MCF 10A (cell line): Measurements from ENCODE around the gene PNPLA7. TPM values are rescaled to one million over a fixed set of nuclear protein-coding genes. Genes with fewer than 3 reads are reported as not detected.
A peak's percentile ranks its signal among the peaks of the same experiment; 100 is the strongest.

Experiments used
- BruUV-seq: library from RNA; stranded (reverse); fragments of 400-500 nt; replicated peaks from 2 replicates; lab custom pipeline; 2021; lab: Mats Ljungman, UMichigan
- CTCF ChIA-PET: fragments of 300-600 bp; sonication (Branson Sonifier 250); formaldehyde crosslinking; extraction: SDS; loops from one replicate; lab custom pipeline; 2021; ENCODE audit warnings: antibody characterized with exemption, inconsistent platforms; lab: Yijun Ruan, JAX
- POLR2A ChIA-PET: fragments of 300-600, 350-650 bp; sonication (Branson Sonifier 250); formaldehyde crosslinking; extraction: SDS; loops from one replicate; lab custom pipeline; 2020; ENCODE audit warnings: antibody characterized with exemption, inconsistent platforms; lab: Yijun Ruan, JAX
- DNase-seq: peaks from one replicate; pipeline ENCODE4 v3.0.0-alpha.2; 2018; ENCODE audit not compliant: unreplicated experiment
- H3K27ac Mint-ChIP-seq: one replicate; pipeline ENCODE4 v1.8.0; 2022; ENCODE audit warnings: mild to moderate bottlenecking, low read depth, mixed read lengths; ENCODE audit not compliant: unreplicated experiment
- H3K27me3 Mint-ChIP-seq: one replicate; pipeline ENCODE4 v1.8.0; 2022; ENCODE audit warnings: mixed read lengths; ENCODE audit not compliant: insufficient read depth, unreplicated experiment
- H3K36me3 Mint-ChIP-seq: one replicate; pipeline ENCODE4 v1.8.0; 2022; ENCODE audit warnings: mild to moderate bottlenecking, moderate library complexity, mixed read lengths; ENCODE audit not compliant: insufficient read depth, unreplicated experiment
- H3K4me1 Mint-ChIP-seq: one replicate; pipeline ENCODE4 v1.8.0; 2022; ENCODE audit warnings: mixed read lengths; ENCODE audit not compliant: insufficient read depth, unreplicated experiment
- H3K4me3 Mint-ChIP-seq: one replicate; pipeline ENCODE4 v1.8.0; 2022; ENCODE audit warnings: mild to moderate bottlenecking, moderate library complexity, mixed read lengths; ENCODE audit not compliant: unreplicated experiment
- H3K9me3 Mint-ChIP-seq: one replicate; pipeline ENCODE4 v1.8.0; 2022; ENCODE audit warnings: mixed read lengths; ENCODE audit not compliant: unreplicated experiment
- CTCF ChIP-seq: fragments of 200-600 bp; IDR thresholded peaks from one replicate; pipeline ENCODE4 v1.8.0; 2022; ENCODE audit warnings: antibody characterized with exemption, mild to moderate bottlenecking; ENCODE audit not compliant: unreplicated experiment
- intact Hi-C: fragments of 100-400 bp; cut with micrococcal nuclease; formaldehyde crosslinking; loops from 2 replicates; pipeline ENCODE4 v1.14.1; 2022
- total RNA-seq: library from RNA; stranded (reverse); gene quantifications from 2 replicates; pipeline ENCODE4 v1.2.3, GENCODE V29; 2022

PNPLA7 gene
- total RNA-seq, 1 experiment from 2014 or later, result 0.86 TPM

- ChIA-PET CTCF (no interaction called here), POLR2A (interaction anchor here (0.6 kb wide), 1 partner anchor 1453 kb away, joined by 3 read pairs; no protein-coding TSS in a partner anchor)
- no peaks in the 10 kb centered on the region for H3K27me3 Mint-ChIP-seq
- H3K36me3 Mint-ChIP-seq, result no peaks in the 10 kb centered on the region
- peaks cover 8% of the 10 kb centered on the region for H3K4me1 Mint-ChIP-seq
- no peaks in the 10 kb centered on the region for H3K9me3 Mint-ChIP-seq
- no peak overlapping the region for H3K4me3 Mint-ChIP-seq
- intact Hi-C loops, result no loop called here
- BruUV-seq, result no TSS peak
- no peak for TF ChIP-seq CTCF
- no peak for DNase-seq
- H3K27ac Mint-ChIP-seq, result no peak overlapping the region
These were observed 65.5 kb downstream of the PNPLA7 start for GRCh38 chr9:137484551-137485315.

- H3K27me3 Mint-ChIP-seq, result no peaks in the 10 kb centered on the region
- H3K4me3 Mint-ChIP-seq, result peak overlapping the region; percentile 39
- no peaks in the 10 kb centered on the region for H3K36me3 Mint-ChIP-seq
- no peaks in the 10 kb centered on the region for H3K9me3 Mint-ChIP-seq
- BruUV-seq, result no TSS peak
- intact Hi-C loops, result no loop called here
- ChIA-PET CTCF (interaction anchor here (0.7 kb wide), 1 partner anchor 49 kb away, joined by 3 read pairs; no protein-coding TSS in a partner anchor), POLR2A (interaction anchor here (0.8 to 1.8 kb wide), 13 partner anchors 9 to 240 kb away, joined by 3 to 10 read pairs (median 4); partner anchors contain the start of genes EXD3, NOXA1, NSMF and PNPLA7)
- peaks cover 8% of the 10 kb centered on the region for H3K4me1 Mint-ChIP-seq
- DNase-seq, result peak; percentile 96
- H3K27ac Mint-ChIP-seq, result peak overlapping the region; percentile 83
- TF ChIP-seq CTCF, result no peak
These were observed 68.0 kb downstream of the PNPLA7 start for GRCh38 chr9:137482094-137482781.

- Mint-ChIP-seq H3K36me3 (no peaks in the 10 kb centered on the region), H3K4me3 (no peak overlapping the region), H3K27me3 (no peaks in the 10 kb centered on the region), H3K9me3 (peaks cover 6% of the 10 kb centered on the region), H3K27ac (peak overlapping the region; percentile 83), H3K4me1 (peaks cover 8% of the 10 kb centered on the region)
- no peak for DNase-seq
- ChIA-PET CTCF (interaction anchor here (0.7 kb wide), 1 partner anchor 50 kb away, joined by 3 read pairs; no protein-coding TSS in a partner anchor), POLR2A (interaction anchor here (1.1 to 1.4 kb wide), 2 partner anchors 9 to 35 kb away, joined by 4 to 5 read pairs; no protein-coding TSS in a partner anchor)
- BruUV-seq, result no TSS peak
- no peak for TF ChIP-seq CTCF
- intact Hi-C loops, result no loop called here
These were observed 69.2 kb downstream of the PNPLA7 start for GRCh38 chr9:137480686-137481683.
